Caco-2 (cell line): ENCODE results near the gene SFXN2. TPM values are rescaled to one million over a fixed set of nuclear protein-coding genes. Genes with fewer than 3 reads are reported as not detected.

ENCODE experiments used
- BruUV-seq: library from RNA; stranded (reverse); fragments of 400-500 nt; replicated peaks from 2 replicates; lab custom pipeline; 2021; lab: Mats Ljungman, UMichigan
- CTCF ChIA-PET: fragments of 300-600 bp; sonication (Branson Sonifier 250); formaldehyde crosslinking; loops from one replicate; lab custom pipeline; 2022; ENCODE audit warnings: antibody characterized with exemption; lab: Charles Lee
- POLR2A ChIA-PET: fragments of 300-600 bp; sonication (Branson Sonifier 250); formaldehyde crosslinking; loops from one replicate; lab custom pipeline; 2022; ENCODE audit warnings: antibody characterized with exemption; lab: Charles Lee
- DNase-seq, 2 experiments: peaks; one replicate each; pipeline versions ENCODE4 v3.0.0 to v3.0.0-alpha.2; 2020 to 2022
- H3K27me3 ChIP-seq: replicated peaks from 2 replicates; pipeline ENCODE4 v1.6.0; 2011; ENCODE audit warnings: low read length; ENCODE audit not compliant: control insufficient read depth, insufficient read depth
- H3K36me3 ChIP-seq: 2 replicates; pipeline ENCODE4 v1.5.1; 2011; ENCODE audit warnings: low read length; ENCODE audit not compliant: control insufficient read depth, insufficient read depth
- H3K4me1 ChIP-seq: fragments of 250-450 bp; sonication (Bioruptor Pico); 2 replicates; pipeline ENCODE4 v1.5.1; 2020; ENCODE audit warnings: mild to moderate bottlenecking
- H3K4me3 ChIP-seq: 2 replicates; pipeline ENCODE4 v1.5.1; 2011; ENCODE audit warnings: low read depth, mild to moderate bottlenecking, control low read depth, low read length
- H3K9me3 ChIP-seq: fragments of 250-450 bp; sonication (Bioruptor Pico); 2 replicates; pipeline ENCODE4 v1.5.1; 2020; ENCODE audit warnings: mild to moderate bottlenecking, moderate library complexity
- H3K27ac Mint-ChIP-seq: one replicate; pipeline ENCODE4 v1.8.0; 2022; ENCODE audit warnings: mixed read lengths; ENCODE audit not compliant: unreplicated experiment
- H3K27me3 Mint-ChIP-seq: one replicate; pipeline ENCODE4 v1.8.0; 2022; ENCODE audit warnings: mixed read lengths; ENCODE audit not compliant: insufficient read depth, unreplicated experiment
- H3K36me3 Mint-ChIP-seq: one replicate; pipeline ENCODE4 v1.8.0; 2022; ENCODE audit warnings: mild to moderate bottlenecking, mixed read lengths; ENCODE audit not compliant: insufficient read depth, unreplicated experiment
- H3K4me1 Mint-ChIP-seq: one replicate; pipeline ENCODE4 v1.8.0; 2022; ENCODE audit warnings: low read depth, mixed read lengths; ENCODE audit not compliant: unreplicated experiment
- H3K4me3 Mint-ChIP-seq: one replicate; pipeline ENCODE4 v1.8.0; 2022; ENCODE audit warnings: mild to moderate bottlenecking, moderate library complexity, mixed read lengths; ENCODE audit not compliant: unreplicated experiment
- H3K9me3 Mint-ChIP-seq: one replicate; pipeline ENCODE4 v1.8.0; 2022; ENCODE audit warnings: mixed read lengths; ENCODE audit not compliant: unreplicated experiment
- CTCF ChIP-seq, 2 experiments: fragments of 200-600 bp in 1 of 2; IDR thresholded peaks; 1 replicate in 1 of 2; 2 replicates in 1 of 2; pipeline versions ENCODE4 v1.5.1 to v1.8.0; 2011 to 2022; ENCODE audit warnings: antibody characterized with exemption in 1 of 2, control low read depth in 1 of 2, inconsistent platforms in 1 of 2, low read depth in 1 of 2, low read length in 1 of 2, mild to moderate bottlenecking in 1 of 2, moderate library complexity in 1 of 2; ENCODE audit not compliant: insufficient read depth in 1 of 2, severe bottlenecking in 1 of 2, unreplicated experiment in 1 of 2
- intact Hi-C: fragments of 100-400 bp; cut with micrococcal nuclease; formaldehyde crosslinking; loops from one replicate; pipeline ENCODE4 v1.10.0; 2022; ENCODE audit not compliant: unreplicated experiment
- total RNA-seq: library from RNA; stranded (reverse); gene quantifications from 2 replicates; pipeline ENCODE4 v1.2.3, GENCODE V29; 2022

Gene SFXN2
- total RNA-seq, 1 experiment from 2014 or later: 40.0 TPM

GRCh38 chr10:102705531-102705930, 8.9 kb upstream of the SFXN2 start:
- H3K36me3 Mint-ChIP-seq: peaks cover 6% of the 10 kb centered on the region
- no peak overlapping the region for H3K4me3 Mint-ChIP-seq
- intact Hi-C loops: no loop called here
- Histone ChIP-seq H3K9me3 (no peaks in the 10 kb centered on the region), H3K36me3 (no peaks in the 10 kb centered on the region; the same call in 1 of the 2 replicates), H3K4me3 (no peak overlapping the region), H3K4me1 (peaks cover 14% of the 10 kb centered on the region), H3K27me3 (no peaks in the 10 kb centered on the region)
- H3K27me3 Mint-ChIP-seq: no peaks in the 10 kb centered on the region
- CTCF ChIA-PET: interaction anchor here (1.4 kb wide), 1 partner anchor 8 kb away, joined by 5 read pairs; the partner anchor contains the start of genes ARL3 and SFXN2
- TF ChIP-seq CTCF (IDR thresholded peaks at IDR 0.05; ENCODE audit: insufficient read depth in 1 of 2, low read depth in 1 of 2, low read length in 1 of 2, severe bottlenecking in 1 of 2, unreplicated experiment in 1 of 2): no peak
- H3K4me1 Mint-ChIP-seq: peaks cover 18% of the 10 kb centered on the region
- POLR2A ChIA-PET: no interaction called here
- peak overlapping the region; percentile 39 for H3K27ac Mint-ChIP-seq
- DNase-seq: no peak
- no TSS peak for BruUV-seq
- H3K9me3 Mint-ChIP-seq: no peaks in the 10 kb centered on the region

- H3K36me3 ChIP-seq: no peaks in the 10 kb centered on the region; the same call in 1 of the 2 replicates
- Mint-ChIP-seq H3K27ac (no peak overlapping the region), H3K4me3 (no peak overlapping the region), H3K36me3 (peaks cover 21% of the 10 kb centered on the region), H3K9me3 (no peaks in the 10 kb centered on the region), H3K4me1 (peaks cover 16% of the 10 kb centered on the region), H3K27me3 (no peaks in the 10 kb centered on the region)
- no peaks in the 10 kb centered on the region for H3K9me3 ChIP-seq
- H3K27me3 ChIP-seq: no peaks in the 10 kb centered on the region
- intact Hi-C loops: loop anchor here (5.0 kb wide), 1 partner anchor 208 kb away; the partner anchor contains the start of genes ACTR1A and SUFU
- no TSS peak for BruUV-seq
- DNase-seq: no peak
- no peak for TF ChIP-seq CTCF (IDR thresholded peaks at IDR 0.05; ENCODE audit: insufficient read depth in 1 of 2, low read depth in 1 of 2, low read length in 1 of 2, severe bottlenecking in 1 of 2, unreplicated experiment in 1 of 2)
- ChIA-PET POLR2A (interaction anchor here (0.5 to 0.6 kb wide), 2 partner anchors 433 to 575 kb away, joined by 3 read pairs; no protein-coding TSS in a partner anchor), CTCF (no interaction called here)
- no peak overlapping the region for H3K4me3 ChIP-seq
- peaks cover 10% of the 10 kb centered on the region for H3K4me1 ChIP-seq
These were observed 3.8 kb upstream of the SFXN2 start for GRCh38 chr10:102710609-102711008.

- Histone ChIP-seq H3K36me3 (no peaks in the 10 kb centered on the region; the same call in 1 of the 2 replicates), H3K4me3 (no peak overlapping the region), H3K4me1 (peaks cover 7% of the 10 kb centered on the region), H3K27me3 (no peaks in the 10 kb centered on the region), H3K9me3 (no peaks in the 10 kb centered on the region)
- TF ChIP-seq CTCF (IDR thresholded peaks at IDR 0.05; ENCODE audit: insufficient read depth in 1 of 2, low read depth in 1 of 2, low read length in 1 of 2, severe bottlenecking in 1 of 2, unreplicated experiment in 1 of 2): no peak
- Mint-ChIP-seq H3K27me3 (no peaks in the 10 kb centered on the region), H3K4me1 (peaks cover 24% of the 10 kb centered on the region), H3K27ac (no peak overlapping the region), H3K9me3 (no peaks in the 10 kb centered on the region), H3K4me3 (no peak overlapping the region), H3K36me3 (peaks cover 30% of the 10 kb centered on the region)
- ChIA-PET CTCF (interaction anchor here (0.6 kb wide), 1 partner anchor 9 kb away, joined by 4 read pairs; no protein-coding TSS in a partner anchor), POLR2A (no interaction called here)
- intact Hi-C loops: loop anchor here (5.0 kb wide), 1 partner anchor 210 kb away; the partner anchor contains the start of genes ACTR1A and SUFU
- no peak for DNase-seq
- BruUV-seq: no TSS peak
These were observed 2.3 kb upstream of the SFXN2 start for GRCh38 chr10:102712089-102712488.
